Suppressor macrophage (primary cell): Measurements from ENCODE around the gene CPLX3.
"Not testable (repeated sequence)": the region's sequence is repeated elsewhere in the genome, so short reads cannot be mapped to it uniquely, and the experiment has no call there.

Experiments
- DNase-seq, 4 experiments: peaks; one replicate each; pipeline ENCODE4 v3.0.0-alpha.2; 2020 to 2022
- total RNA-seq, 17 experiments: gene quantifications; one replicate each; lab custom pipeline; 2026; ENCODE audit warnings: mixed read lengths in 6 of 17, inconsistent platforms in 3 of 17; lab: John Stamatoyannopoulos, UW

CPLX3 gene, protein sequence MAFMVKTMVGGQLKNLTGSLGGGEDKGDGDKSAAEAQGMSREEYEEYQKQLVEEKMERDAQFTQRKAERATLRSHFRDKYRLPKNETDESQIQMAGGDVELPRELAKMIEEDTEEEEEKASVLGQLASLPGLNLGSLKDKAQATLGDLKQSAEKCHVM
- total RNA-seq: 0 reads per million in 17 experiments

DNA sequence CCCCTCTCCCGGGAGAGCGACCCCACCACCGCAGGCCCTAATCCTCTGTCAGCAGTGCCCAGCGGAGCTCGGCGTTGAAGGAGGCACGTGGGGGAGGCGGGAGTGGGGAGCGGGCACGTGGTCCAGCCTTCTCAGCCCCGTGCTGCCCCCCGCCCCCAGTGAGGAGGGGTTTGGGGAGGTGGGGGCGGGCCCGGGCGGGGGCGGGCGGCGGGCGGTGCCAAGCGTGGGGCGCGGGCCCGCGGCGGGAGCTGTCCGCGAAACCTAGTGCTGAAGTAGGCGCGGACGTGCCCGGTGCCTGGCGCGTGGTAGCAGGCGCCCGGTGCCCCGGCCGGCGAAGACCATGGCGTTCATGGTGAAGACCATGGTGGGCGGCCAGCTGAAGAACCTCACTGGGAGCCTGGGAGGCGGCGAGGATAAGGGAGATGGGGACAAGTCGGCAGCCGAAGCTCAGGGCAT lies at the start of gene CPLX3:
Gene CPLX3 (plus strand): TSS at position 264 of the 456 bp plus-strand sequence. CDS start 77 bp downstream, at position 341.
- DNase-seq: peak; percentile 17 to 68 (median 41)

DNA sequence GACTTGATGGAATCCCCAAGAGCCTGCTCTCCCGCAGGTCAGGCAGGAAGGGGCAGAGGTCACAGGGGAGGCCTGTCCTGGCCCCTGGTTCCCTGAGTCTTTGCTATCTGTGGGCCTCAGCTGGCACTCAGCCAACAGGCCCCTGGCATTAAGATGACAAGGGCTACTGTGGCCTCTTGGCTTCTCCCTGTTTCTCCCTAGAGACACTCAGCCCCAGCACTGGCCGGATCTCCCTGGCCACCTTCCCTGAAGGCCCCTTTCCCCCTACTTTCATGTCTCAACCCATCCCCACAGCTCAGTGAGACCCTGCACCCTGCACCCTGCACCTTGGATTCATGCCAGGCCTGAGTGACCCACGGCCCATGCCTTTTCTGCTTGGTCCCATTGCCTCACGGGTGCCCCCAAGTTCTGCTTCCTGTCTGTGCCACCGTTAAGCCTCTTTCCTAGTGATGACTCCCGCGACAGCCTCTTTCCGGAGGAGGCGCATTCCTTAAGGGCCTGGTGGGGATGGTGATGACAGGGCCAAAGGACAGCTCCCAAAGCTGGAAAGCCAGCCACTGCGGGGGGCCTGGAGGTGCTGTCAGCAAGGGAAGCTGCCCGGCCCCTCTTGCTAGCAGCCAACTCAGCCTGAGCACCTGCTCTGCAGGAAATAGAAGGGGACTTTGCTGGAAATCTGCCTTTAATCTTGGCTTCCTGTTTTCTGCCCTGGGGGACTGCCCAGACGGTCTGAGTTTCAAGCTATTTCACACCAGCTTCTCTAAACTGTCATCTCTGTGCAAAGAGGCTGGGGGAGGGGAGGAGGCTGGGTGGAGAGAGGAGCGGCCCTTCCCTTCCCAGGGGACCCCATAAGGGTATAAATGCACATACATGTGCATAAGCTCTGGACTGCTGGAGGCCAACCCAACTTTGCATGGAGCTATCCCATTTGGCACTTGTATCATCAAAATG lies 49.3 kb upstream of the CPLX3 start:
- DNase-seq: peak; percentile 66 to 88 (median 82)

DNA sequence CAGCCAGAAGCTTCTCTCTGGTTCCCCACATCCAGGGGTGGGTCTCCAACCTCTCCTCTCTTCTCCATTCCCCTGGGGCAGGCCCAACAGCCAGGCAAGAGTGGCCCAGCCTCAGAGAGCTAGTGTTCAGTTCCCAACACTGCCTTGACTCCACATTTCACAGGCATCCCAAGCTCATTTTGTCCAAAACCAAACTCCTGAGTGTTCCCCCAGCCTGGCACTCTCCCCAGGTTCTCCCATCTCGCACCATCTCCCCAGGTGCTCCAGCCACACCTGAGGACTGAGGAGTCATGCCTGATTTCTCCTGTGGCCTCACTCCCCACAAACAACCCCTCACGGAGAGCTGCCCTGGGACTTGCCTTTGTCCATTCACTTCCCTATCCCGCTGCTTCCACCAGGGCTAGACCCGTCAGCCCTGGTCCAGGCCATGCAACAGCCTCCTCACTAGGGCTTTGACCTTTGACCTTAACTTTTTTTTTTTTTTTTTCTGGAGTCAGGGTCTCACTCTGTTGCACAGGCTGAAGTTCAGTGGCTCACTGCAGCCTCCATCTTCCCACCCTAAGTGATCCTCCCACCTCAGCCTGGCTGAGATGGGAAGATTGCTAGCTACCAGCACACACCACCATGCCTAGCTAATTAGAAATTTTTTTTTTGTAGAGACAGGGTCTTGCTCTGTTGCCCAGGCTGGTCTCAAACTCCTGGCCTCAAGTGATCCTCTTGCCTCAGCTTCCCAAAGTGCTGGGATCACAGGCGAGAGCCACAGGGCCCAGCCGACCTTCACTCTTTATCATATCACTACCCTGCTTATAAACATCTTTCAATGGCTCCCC lies 48.4 kb upstream of the CPLX3 start:
- peak; percentile 23 to 72 (median 64) for DNase-seq

DNA sequence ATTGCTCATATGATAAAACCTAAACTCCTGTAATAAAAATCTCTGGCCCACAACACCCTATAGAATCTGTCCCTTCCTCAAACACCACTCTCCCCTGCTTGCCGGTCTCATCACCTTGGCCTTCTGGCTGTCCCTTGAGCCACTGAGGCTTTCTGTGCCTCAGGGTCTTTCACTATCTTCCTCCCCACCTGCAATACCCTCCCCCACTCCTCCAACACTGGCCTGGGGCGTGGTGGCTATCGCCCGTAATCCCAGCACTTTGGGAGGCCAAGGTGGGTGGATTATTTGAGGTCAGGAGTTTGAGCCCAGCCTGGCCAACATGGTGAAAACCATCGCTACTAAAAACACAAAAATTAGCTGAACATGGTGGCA lies 47.8 kb upstream of the CPLX3 start:
- DNase-seq: no peak

DNA sequence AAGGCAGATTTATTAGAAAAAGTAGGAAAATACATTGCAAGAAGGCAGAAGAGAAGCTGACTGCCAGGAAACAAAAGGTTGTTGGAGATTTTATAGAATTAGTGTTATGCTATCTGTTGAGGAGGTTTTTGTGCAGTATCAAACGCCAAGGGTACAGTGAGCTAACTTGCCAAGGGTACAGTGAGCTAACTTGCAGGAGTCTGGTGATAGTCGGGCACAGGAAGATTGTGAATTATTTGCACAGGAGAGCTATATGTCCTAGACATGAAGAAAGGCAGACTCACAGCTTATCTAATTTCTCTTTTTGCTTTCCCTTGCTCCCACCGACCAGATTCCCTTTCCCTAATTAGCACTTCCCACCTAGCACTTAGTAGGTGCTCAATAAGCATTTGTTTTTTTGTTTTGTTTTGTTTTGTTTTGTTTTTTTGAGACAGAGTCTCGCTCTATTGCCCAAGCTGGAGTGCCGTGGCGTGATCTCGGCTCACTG lies 47.2 kb upstream of the CPLX3 start:
- DNase-seq: no peak

DNA sequence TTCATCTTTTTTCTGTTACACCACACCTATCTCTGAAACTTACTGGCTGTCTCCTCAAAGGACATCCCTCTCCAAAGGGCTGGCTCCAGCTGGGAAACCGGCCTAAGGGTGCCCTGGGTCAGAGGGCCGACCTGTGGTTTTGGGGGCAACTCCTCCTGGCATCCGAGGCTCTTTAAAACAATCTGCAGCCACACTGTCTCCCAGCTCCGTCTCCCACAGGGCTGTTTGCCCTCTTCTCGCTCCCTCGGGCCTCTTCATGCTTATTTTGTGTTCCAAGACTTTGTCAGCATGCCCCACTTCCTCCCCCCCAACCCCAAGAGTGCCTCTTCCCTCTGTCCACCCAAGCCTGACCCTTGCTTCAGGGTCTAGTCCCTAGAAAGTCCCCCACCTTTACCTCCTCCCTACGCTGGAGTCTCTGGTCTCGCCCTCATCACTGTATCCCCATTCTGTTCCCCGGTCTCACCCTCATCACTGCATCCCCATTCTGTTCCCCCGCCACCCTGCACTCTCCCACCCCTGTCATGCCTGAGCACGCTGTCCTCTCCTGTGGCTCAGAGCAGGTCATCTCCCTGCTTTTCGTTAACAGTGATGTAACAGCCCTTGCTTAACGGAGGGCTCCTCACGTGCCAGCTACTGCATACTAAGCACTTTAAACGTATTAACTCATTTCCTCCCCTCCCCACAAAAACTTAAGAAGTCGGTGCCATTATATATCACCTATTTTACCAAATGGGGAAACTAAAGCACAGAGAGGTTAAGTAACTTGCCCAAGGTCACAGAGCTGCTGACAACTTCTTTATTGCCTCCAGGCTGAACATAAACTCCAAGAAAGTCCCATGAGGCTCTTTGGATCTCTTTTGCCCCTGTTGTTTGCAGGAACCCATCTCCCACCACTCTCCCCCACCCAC lies 45.6 kb upstream of the CPLX3 start:
- peak; percentile 81 to 92 (median 86) for DNase-seq

DNA sequence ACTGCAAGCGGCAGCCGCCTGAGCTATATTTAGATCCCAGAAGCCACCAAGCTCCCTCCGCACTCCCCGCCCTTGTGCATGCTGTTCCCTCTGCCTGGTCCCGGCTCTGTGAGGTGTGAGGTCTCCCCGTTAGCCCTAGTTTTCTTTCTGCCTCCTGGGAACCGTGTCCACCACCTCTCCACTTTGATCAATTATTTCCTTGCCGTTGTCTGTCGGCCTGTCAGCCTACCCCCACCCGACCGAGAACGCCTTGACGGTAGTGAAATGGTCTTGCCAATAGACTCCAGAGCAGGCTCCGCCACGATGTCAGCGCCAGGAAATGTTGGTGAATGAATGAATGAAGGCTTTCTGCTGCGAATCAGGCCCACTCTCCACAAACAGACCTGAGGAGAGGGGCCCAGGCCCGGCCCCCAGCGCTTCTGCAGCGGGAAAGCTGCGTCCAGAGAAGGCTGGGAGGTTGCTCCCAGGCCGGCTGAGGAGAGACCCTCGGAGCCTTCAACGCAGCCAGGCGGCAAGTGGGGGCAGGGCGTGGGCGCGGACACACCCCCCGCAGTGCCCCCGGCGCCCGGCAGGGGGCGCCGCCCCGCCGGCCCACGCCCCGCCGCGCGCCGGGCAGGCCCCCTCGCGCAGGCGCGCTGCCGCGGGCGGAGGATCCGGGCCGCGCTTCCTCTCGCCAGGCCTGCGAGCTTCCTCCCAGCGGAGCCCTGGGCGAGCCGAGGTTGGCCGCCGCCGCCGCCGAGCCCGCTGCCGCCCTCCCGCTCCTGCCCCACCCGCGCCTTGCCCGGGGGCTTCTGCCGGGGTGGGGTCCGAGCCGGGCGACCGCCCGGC lies 44.8 kb upstream of the CPLX3 start, which contains the start of gene CSK:
Gene CSK (plus strand): TSS at position 650 of the 828 bp plus-strand sequence. CDS start 16,218 bp downstream, outside the sequence.
- DNase-seq: peak; percentile 90 to 97 (median 93)

DNA sequence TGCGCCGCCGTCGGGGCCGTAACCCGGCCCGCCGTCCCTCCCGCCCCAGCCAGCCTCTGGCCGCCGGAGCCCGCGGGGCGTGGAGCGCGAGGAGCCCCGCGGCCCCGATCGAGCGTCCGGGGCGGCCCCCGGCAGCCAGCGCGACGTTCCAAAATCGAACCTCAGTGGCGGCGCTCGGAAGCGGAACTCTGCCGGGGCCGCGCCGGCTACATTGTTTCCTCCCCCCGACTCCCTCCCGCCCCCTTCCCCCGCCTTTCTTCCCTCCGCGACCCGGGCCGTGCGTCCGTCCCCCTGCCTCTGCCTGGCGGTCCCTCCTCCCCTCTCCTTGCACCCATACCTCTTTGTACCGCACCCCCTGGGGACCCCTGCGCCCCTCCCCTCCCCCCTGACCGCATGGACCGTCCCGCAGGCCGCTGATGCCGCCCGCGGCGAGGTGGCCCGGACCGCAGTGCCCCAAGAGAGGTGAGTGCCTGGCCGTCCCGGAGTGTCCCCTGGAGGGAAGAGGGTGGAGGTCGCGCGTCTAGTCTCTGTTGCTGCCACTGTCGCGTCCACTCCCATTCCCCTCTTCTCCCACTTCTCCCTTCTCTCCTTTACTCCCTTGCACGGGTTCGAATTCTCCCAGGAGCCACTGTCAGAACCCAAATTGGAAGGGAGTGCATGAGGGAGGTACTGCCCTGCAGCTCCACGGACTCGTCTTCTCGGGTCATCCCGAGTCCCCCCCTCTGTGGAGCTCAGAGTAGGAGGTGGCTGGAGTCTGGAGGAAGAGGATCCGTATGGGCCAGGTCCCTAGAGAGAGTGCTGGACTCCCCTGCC lies 44.0 kb upstream of the CPLX3 start:
- peak; percentile 58 to 84 (median 74) for DNase-seq

DNA sequence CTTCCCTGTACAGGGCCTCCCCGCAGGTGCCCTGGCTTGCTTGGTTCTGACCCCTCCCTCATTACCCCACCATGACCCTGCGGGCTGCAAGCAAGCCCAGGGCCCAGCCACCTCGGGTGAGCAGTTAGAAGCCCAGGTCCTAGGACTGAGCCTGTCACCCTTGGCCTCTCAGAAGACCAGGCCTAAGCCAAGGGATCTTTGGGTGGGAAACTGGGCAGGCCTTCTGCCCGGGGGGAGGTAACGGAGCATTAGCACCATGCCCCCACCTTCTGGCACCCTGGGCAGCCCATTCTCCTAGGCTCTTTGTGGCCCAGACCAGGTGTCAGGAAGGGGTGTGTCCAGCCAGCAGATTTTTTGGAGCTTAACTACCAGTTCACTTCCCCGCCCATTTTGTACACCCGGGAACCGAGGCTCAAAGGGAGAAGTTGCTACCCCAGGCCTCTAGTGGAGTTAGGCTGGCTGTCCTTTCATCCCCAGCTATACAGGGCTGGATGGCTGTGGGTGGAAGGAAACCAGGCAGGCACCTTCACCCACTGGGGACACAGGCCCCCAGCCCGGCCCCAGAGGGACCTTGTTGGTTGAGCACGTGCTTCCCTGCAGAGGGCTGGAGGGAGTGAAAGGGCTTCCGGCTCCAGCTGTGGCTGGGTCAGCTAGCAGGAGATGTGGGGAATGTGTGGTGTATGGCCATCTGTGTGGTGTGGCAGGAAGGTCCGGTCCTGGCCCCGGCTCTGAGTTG lies 43.2 kb upstream of the CPLX3 start:
- peak; percentile 69 to 81 (median 78) for DNase-seq

DNA sequence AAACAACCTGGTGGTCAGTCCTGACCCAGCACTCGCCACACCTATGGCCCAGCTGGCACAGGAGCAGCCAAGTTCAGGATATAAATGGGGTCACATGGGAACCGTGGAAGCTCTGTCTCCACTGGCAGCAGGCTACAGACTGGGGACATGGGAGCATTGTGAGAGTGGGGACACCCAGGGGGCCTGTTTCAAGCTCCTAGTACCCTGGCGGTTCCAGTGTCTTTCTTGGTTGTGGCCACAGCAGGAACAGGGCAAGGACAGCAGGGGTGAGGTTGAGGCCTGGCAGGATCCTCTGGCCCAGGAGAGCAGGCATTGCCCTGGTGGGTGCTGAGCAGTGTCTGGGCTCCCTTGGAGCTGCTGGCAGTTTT lies 42.6 kb upstream of the CPLX3 start:
- peak in 1 of 4 experiments; percentile 18 for DNase-seq

DNA sequence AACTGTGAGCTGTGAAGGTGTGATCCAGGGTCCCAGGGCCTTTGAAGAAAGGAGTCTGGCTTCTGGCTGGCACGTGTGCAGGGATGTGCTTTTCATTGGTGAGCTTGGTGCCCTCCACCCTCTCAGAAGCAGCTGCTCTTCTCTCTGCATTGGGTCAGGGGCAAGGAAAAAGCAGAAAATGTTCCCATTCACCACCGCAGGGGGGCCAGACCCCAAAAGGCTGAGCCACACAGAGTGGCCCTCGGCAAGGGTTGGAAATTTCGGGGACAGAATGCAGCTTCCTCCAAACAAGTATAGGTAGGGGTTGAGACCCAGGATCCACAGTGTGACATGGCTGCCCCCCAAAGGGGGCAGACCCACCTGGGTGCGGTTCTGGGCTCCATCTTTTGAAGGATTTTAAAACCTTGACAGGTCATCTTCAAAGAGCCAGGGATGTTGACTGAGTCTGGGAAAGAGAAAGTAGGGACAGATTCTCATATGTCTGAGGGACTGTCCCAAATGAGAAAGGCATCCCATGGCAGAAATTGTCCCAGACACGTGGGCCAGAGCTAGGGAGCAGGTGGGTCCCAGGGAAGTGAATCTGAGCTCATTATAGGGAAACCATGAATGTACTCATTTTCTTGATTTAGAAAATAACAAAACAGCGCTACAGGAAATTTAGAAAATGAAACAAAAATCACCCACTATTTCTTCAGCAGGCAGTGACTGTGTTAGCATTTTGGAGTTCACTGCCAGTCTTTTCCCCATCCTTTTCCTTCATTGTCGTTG lies 41.8 kb upstream of the CPLX3 start:
- peak in 2 of 4 experiments; percentile 28 to 41 for DNase-seq

DNA sequence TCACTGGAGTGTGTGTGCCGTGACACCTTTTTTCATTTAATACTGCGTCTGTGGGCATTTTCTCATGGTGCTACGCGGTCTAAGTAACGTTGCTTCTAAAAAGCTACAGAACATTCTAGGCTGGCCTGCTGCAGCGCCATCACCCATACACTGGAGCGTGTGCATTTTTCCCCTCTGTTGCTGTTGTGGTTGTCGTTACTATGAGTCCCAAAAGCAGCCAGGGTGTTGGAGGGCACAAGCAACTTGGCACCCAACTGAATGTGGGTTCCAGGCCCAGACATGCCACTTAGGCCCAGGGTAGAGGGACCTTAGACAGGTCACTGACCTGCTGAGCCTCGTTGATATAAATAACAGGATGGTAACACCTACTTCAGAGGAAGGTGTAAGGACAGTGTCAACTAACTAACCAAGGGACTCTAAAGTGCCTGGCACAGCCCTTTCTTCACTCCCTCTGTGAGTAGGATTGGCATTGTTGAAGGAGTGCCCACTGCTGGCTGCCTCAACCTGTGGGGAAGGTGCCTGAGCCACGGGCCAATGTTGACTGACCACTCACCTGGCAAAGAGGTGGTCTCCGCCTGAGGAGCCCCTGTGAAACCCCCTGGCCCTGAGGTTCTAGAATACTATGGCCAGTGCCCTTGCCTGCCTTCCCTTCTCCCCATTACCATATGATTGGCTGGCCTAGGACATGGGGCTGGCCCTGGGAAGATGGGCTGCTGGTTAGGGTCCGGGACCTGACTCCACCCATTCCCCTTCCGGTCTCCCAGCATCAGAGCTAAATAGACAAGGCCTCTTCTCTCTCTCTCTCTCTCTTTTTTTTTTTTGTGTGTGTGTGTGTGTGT lies 41.0 kb upstream of the CPLX3 start:
- no peak for DNase-seq

DNA sequence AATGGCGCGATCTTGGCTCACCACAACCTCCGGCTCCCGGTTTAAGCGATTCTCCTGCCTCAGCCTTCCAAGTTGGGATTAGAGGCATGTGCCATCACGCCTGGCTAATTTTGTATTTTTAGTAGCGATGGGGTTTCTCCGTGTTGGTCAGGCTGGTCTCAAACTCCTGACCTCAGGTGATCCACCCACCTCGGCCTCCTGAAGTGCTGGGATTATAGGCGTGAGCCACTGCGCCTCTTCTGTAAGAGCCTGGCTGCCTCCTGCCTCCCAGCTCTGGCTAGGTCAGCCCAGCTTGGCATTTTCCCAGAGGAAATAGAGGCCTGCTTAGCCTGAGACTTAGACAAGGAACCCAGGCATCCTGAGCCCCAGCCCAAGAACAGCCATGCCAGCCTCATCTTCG lies 40.3 kb upstream of the CPLX3 start:
- DNase-seq: not testable (repeated sequence)

DNA sequence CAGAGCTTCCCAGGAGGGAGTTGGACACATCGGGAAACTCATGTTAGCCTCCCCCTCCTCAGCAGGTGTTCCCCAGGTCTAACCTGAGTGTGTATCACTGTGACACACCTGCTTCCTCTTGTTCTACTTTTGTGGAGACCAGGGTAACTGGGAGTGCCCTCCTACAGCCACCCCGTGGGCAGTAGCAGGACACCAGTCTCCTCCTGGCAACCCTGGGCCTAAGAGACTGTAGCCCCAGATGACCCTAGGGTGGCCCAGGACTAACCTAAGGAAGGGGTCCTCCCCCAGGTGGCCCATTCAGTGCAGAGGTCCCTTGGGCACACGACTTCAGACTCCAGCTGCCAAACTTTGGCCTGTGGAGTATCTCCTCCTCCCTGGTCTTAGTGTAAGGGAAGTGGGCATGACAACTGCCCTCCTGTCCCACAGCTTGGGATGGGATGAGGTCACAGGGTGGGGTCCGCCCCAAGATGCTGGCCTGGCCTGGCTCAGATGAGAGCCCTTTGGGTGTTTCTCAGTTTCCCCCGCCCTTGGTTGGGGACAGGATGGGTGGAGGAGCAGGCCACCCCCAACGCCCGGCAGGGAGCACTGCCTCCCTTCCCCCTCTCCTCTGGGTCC lies 39.8 kb upstream of the CPLX3 start:
- peak; percentile 52 to 74 (median 70) for DNase-seq

DNA sequence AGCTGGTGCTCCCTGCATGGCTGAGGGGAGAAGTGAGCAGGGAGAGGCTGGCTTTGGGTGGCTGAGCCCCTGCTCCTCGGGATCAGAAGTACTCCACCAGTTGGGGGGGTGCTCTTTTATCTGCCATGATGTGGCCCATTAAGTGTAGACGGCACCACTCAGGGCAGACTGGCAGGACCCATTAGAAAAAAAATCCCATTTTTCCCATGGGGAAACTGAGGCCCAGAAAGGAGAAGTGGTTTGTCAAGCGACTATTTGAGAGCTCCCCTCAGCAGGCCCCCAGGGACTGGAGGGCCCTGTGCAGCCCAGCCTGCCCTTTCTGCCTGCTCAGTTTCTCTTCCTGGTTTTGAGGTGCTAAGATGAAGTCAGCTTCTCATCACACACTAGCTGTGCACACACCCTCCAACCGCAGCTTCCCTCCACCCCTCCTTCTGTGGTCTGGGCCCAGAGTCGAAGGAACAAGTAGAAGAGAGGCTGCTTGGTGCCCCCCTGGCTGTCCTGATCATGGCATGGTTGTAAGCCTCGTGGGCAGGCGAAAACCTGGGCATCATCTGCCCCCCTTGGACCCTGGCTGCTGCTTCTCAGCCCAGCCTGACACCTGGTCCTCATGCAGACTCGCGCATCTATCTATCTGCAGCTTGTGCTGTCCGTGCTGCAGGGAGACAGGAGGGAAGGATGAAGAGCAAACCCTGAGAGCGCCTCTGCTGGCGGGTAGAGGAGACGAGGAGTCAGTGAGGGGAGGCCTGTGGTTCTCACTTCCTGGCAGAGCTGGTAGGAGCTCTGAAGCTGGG lies 39.0 kb upstream of the CPLX3 start:
- DNase-seq: peak; percentile 92 to 97 (median 95)
